Measurements from ENCODE around the gene METRNL. TPM values are rescaled to one million over a fixed set of nuclear protein-coding genes. Genes with fewer than 3 reads are reported as not detected.

Gene METRNL
- total RNA-seq, 1 experiment from 2014 or later, result 21.0 TPM

DNA sequence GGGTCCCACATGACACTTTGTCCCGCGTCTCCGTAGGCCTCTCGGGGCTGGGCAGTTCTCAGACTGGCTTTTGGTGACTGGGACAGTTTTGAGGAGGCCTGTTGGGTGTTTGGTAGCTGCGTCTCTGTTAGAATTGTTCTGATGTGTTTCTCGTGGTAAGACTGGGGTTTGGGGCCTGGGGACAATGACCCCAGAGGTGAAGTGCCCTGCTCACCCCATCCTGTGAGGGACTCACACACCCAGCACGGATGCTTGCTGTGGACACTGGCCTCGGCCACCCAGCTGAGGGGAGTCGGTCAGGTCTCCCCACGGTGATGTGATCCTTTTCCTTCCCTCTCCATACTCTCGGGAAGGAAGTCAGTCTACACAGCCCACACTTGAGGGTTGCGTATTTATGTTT is 50.3 kb downstream of the METRNL start:
- BruUV-seq (replicated peaks), result no TSS peak
- ChIA-PET CTCF (no interaction called here), POLR2A (no interaction called here)
- Histone ChIP-seq H3K9me3 (ENCODE audit: control insufficient read depth, insufficient read depth, low read depth, low read length) (no peaks in the 10 kb centered on the region), H3K4me3 (ENCODE audit: low read depth in 2 of 2, low read length in 2 of 2) (no peak overlapping the region), H3K4me1 (ENCODE audit: control insufficient read depth, insufficient read depth, low read length) (peaks cover 3% of the 10 kb centered on the region; the same call in 1 of the 2 replicates), H3K27me3 (ENCODE audit: control insufficient read depth, insufficient read depth, low read length) (no peaks in the 10 kb centered on the region), H3K27ac (ENCODE audit: low read length) (no peak overlapping the region), H3K36me3 (ENCODE audit: control insufficient read depth, insufficient read depth, low read length) (no peaks in the 10 kb centered on the region)
- intact Hi-C loops (cut with micrococcal nuclease; ENCODE audit: unreplicated experiment), result no loop called here
- in situ Hi-C loops (cut with HindIII; ENCODE audit: low pct_unique_long_range_greater_than_20kb, low sequenced_read_pairs), result no loop called here
- ATAC-seq (no peak), DNase-seq (ENCODE audit: low read depth, low spot score) (no peak)
- TF ChIP-seq TCF7L2 (IDR thresholded peaks at IDR 0.05; ENCODE audit: low read depth, low read length) (no peak), POLR2AphosphoS5 (IDR thresholded peaks at IDR 0.05; ENCODE audit: low read depth, low read length) (no peak), SIN3A (IDR thresholded peaks at IDR 0.05; ENCODE audit: borderline replicate concordance, insufficient read depth, low read depth, low read length) (no peak)
- TF ChIP-seq, protein P1, sequence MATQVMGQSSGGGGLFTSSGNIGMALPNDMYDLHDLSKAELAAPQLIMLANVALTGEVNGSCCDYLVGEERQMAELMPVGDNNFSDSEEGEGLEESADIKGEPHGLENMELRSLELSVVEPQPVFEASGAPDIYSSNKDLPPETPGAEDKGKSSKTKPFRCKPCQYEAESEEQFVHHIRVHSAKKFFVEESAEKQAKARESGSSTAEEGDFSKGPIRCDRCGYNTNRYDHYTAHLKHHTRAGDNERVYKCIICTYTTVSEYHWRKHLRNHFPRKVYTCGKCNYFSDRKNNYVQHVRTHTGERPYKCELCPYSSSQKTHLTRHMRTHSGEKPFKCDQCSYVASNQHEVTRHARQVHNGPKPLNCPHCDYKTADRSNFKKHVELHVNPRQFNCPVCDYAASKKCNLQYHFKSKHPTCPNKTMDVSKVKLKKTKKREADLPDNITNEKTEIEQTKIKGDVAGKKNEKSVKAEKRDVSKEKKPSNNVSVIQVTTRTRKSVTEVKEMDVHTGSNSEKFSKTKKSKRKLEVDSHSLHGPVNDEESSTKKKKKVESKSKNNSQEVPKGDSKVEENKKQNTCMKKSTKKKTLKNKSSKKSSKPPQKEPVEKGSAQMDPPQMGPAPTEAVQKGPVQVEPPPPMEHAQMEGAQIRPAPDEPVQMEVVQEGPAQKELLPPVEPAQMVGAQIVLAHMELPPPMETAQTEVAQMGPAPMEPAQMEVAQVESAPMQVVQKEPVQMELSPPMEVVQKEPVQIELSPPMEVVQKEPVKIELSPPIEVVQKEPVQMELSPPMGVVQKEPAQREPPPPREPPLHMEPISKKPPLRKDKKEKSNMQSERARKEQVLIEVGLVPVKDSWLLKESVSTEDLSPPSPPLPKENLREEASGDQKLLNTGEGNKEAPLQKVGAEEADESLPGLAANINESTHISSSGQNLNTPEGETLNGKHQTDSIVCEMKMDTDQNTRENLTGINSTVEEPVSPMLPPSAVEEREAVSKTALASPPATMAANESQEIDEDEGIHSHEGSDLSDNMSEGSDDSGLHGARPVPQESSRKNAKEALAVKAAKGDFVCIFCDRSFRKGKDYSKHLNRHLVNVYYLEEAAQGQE (IDR thresholded peaks at IDR 0.05; ENCODE audit: insufficient read depth in 1 of 2, low read depth in 2 of 2, low read length in 1 of 2), result no peak
- TF ChIP-seq, protein P2, sequence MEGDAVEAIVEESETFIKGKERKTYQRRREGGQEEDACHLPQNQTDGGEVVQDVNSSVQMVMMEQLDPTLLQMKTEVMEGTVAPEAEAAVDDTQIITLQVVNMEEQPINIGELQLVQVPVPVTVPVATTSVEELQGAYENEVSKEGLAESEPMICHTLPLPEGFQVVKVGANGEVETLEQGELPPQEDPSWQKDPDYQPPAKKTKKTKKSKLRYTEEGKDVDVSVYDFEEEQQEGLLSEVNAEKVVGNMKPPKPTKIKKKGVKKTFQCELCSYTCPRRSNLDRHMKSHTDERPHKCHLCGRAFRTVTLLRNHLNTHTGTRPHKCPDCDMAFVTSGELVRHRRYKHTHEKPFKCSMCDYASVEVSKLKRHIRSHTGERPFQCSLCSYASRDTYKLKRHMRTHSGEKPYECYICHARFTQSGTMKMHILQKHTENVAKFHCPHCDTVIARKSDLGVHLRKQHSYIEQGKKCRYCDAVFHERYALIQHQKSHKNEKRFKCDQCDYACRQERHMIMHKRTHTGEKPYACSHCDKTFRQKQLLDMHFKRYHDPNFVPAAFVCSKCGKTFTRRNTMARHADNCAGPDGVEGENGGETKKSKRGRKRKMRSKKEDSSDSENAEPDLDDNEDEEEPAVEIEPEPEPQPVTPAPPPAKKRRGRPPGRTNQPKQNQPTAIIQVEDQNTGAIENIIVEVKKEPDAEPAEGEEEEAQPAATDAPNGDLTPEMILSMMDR (IDR thresholded peaks at IDR 0.05), result no peak

DNA sequence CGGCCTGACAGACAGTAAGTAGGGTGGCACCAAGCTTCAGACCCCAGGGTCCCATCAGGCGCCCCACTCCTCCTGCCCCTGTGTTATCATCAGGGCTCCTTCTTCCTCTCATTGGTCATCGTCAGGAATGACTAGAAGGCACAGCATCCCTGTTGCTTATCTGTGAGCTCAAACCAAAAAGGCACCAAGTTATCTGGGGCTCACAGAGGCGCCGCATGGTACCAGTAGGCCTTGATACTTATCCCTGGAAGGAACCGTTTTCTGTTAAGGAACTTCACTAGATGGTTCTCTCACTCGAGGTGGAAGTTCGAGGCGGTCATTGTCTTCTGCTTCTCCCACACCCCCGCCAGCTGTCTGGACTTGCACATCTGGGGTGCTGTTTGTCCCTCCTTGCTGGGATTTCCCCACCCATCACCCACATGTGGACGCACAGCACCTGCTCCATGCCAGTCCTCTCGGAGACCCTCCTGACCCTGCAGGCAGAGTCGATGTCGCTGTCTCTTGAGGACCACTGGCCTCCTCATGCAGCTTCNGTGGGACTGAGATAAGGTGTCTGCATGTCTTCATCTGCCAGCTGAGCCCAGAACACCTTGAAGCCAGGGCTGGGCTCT is 52.1 kb downstream of the METRNL start:
- Histone ChIP-seq H3K27ac (ENCODE audit: low read length) (no peak overlapping the region), H3K4me3 (ENCODE audit: low read depth in 2 of 2, low read length in 2 of 2) (no peak overlapping the region), H3K36me3 (ENCODE audit: control insufficient read depth, insufficient read depth, low read length) (no peaks in the 10 kb centered on the region), H3K9me3 (ENCODE audit: control insufficient read depth, insufficient read depth, low read depth, low read length) (no peaks in the 10 kb centered on the region), H3K4me1 (ENCODE audit: control insufficient read depth, insufficient read depth, low read length) (peaks cover 3% of the 10 kb centered on the region; the same call in 1 of the 2 replicates), H3K27me3 (ENCODE audit: control insufficient read depth, insufficient read depth, low read length) (no peaks in the 10 kb centered on the region)
- intact Hi-C loops (cut with micrococcal nuclease; ENCODE audit: unreplicated experiment) (no loop called here), in situ Hi-C loops (cut with HindIII; ENCODE audit: low pct_unique_long_range_greater_than_20kb, low sequenced_read_pairs) (no loop called here)
- no peak for ATAC-seq
- no TSS peak for BruUV-seq (replicated peaks)
- no peak for DNase-seq (ENCODE audit: low read depth, low spot score)
- ChIA-PET POLR2A (no interaction called here), CTCF (no interaction called here)
- TF ChIP-seq, protein P2 (IDR thresholded peaks at IDR 0.05), result no peak
- TF ChIP-seq POLR2AphosphoS5 (IDR thresholded peaks at IDR 0.05; ENCODE audit: low read depth, low read length), result no peak
- no peak for TF ChIP-seq TCF7L2 (IDR thresholded peaks at IDR 0.05; ENCODE audit: low read depth, low read length)
- no peak for TF ChIP-seq SIN3A (IDR thresholded peaks at IDR 0.05; ENCODE audit: borderline replicate concordance, insufficient read depth, low read depth, low read length)
- TF ChIP-seq, protein P1 (IDR thresholded peaks at IDR 0.05; ENCODE audit: insufficient read depth in 1 of 2, low read depth in 2 of 2, low read length in 1 of 2), result no peak

All from Panc1 (cell line).